Smooth muscle cell of the brain vasculature (primary cell): ENCODE results near the gene PAGE4.

Experiments
- DNase-seq: peaks from one replicate; pipeline ENCODE4 v3.0.0-alpha.2; 2012; ENCODE audit warnings: low read depth, low spot score

The PAGE4 gene

GRCh38 chrX:49868739-49869138 is 39.6 kb downstream of the PAGE4 start:
- no peak for DNase-seq

- DNase-seq = no peak
These were observed 47.6 kb downstream of the PAGE4 start for GRCh38 chrX:49876750-49877149.

GRCh38 chrX:49877397-49878101 is 48.4 kb downstream of the PAGE4 start:
- DNase-seq = no peak

GRCh38 chrX:49878128-49878833 is 49.2 kb downstream of the PAGE4 start:
- DNase-seq = no peak

GRCh38 chrX:49878834-49879655 is 49.9 kb downstream of the PAGE4 start, which contains the start of gene USP27X:
Gene USP27X, plus strand, starts transcription at chrX:49879484. Its CDS starts 824 bp downstream, at chrX:49880308.
- peak; percentile 51 for DNase-seq

- DNase-seq = no peak
These were observed 50.7 kb downstream of the PAGE4 start for GRCh38 chrX:49879656-49880277.

- no peak for DNase-seq
These were observed 51.6 kb downstream of the PAGE4 start for GRCh38 chrX:49880668-49881067.
